ENCODE data around the gene HS3ST3A1. TPM values are rescaled to one million over a fixed set of nuclear protein-coding genes. Genes with fewer than 3 reads are reported as not detected.

The HS3ST3A1 gene
- total RNA-seq, 4 donors from 2014 or later: 1.5 to 20.6 TPM; not detected in 2

DNA sequence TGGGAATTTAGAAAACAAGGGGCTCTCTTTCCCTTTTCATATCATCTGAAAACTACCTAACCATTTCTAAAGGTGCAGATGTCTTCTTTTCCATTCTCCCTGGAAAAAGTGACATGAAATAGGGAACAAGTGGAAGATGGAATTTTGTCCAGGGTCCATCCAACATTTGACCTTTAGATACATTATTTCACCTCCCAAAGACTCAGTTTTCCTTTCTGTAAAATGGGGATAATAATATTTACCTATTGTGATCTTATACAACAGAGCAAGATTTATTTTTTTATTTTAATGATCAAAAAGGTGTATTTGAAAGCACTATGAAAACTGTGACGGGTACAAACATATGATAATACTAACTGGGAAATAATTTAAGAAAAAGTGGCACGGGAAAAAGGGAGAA is 106.3 kb downstream of the HS3ST3A1 start:
- no peak for TF ChIP-seq POLR2A (IDR thresholded peaks at IDR 0.05)
- TF ChIP-seq, protein P1, sequence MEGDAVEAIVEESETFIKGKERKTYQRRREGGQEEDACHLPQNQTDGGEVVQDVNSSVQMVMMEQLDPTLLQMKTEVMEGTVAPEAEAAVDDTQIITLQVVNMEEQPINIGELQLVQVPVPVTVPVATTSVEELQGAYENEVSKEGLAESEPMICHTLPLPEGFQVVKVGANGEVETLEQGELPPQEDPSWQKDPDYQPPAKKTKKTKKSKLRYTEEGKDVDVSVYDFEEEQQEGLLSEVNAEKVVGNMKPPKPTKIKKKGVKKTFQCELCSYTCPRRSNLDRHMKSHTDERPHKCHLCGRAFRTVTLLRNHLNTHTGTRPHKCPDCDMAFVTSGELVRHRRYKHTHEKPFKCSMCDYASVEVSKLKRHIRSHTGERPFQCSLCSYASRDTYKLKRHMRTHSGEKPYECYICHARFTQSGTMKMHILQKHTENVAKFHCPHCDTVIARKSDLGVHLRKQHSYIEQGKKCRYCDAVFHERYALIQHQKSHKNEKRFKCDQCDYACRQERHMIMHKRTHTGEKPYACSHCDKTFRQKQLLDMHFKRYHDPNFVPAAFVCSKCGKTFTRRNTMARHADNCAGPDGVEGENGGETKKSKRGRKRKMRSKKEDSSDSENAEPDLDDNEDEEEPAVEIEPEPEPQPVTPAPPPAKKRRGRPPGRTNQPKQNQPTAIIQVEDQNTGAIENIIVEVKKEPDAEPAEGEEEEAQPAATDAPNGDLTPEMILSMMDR (IDR thresholded peaks at IDR 0.05): no peak
- Histone ChIP-seq H3K4me1 (no peaks in the 10 kb centered on the region), H3K36me3 (no peaks in the 10 kb centered on the region), H3K4me3 (no peak overlapping the region), H3K27me3 (no peaks in the 10 kb centered on the region), H3K27ac (no peak overlapping the region), H3K9me3 (no peaks in the 10 kb centered on the region)
- DNase-seq: no peak

DNA sequence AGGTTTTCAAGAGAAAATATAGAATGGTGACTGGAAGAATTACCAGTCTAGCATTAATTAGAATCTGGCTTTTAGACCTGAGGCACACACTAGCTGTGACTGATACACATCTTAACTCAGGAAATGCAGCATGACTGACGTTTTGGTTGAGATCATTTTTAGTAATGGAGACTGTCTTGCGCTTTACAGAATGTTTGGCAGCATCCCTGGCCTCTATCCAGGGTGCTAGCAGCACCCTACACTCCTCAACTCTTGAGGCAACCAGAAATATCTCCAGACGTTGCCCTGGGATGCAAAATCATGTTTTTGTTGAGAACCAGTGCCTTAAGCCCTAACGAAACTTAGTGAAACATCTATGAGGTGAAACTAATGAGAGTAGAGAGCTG is 109.0 kb downstream of the HS3ST3A1 start:
- no peak for DNase-seq
- TF ChIP-seq, protein P1 (IDR thresholded peaks at IDR 0.05): no peak
- TF ChIP-seq POLR2A (IDR thresholded peaks at IDR 0.05): no peak
- Histone ChIP-seq H3K36me3 (no peaks in the 10 kb centered on the region), H3K27ac (no peak overlapping the region), H3K4me3 (no peak overlapping the region), H3K27me3 (no peaks in the 10 kb centered on the region), H3K4me1 (no peaks in the 10 kb centered on the region), H3K9me3 (no peaks in the 10 kb centered on the region)

DNA sequence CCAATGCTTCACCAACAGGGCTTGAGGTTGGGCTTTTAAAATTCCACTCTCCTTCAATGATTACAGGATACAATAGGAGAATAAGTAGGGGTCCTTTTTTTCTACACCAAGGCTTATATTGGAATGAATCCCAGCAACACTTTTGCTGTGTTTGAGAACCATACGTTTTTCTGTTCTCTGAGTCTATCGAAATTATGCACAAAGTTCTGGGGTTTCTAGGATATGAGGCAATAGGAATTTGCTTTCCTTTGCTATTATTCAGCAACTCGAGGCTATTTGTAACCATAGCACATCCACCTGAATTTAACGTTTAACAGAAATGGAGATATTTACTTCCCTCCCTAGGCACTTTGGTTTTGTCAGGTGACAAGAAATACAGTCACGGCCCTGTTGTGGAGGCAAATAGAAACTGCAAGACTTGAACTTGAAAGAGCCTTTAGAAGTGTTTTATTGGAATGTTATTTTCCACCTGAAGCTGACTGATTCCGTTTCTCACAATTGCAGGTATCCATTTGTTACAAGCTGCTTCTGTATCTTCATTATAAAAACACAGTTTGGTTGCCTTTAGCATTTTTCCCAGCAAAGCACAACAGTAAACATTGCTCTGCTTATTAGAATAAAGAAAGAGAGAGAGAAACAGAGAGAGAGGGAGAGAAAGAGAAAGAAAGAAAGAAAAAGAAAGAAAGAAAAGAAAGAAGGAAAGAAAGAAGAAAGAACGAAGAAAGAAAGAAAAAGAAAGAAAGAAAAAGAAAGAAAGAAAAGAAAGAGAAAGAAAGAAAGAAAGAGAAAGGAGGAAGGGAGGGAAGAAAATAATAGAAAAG is 109.6 kb downstream of the HS3ST3A1 start:
- no peak overlapping the region for H3K4me3 ChIP-seq
- no peak for DNase-seq
- H3K9me3 ChIP-seq: no peaks in the 10 kb centered on the region
- no peaks in the 10 kb centered on the region for H3K4me1 ChIP-seq
- TF ChIP-seq, protein P1 (IDR thresholded peaks at IDR 0.05): no peak
- no peak for TF ChIP-seq POLR2A (IDR thresholded peaks at IDR 0.05)
- H3K36me3 ChIP-seq: no peaks in the 10 kb centered on the region
- no peaks in the 10 kb centered on the region for H3K27me3 ChIP-seq
- H3K27ac ChIP-seq: no peak overlapping the region

DNA sequence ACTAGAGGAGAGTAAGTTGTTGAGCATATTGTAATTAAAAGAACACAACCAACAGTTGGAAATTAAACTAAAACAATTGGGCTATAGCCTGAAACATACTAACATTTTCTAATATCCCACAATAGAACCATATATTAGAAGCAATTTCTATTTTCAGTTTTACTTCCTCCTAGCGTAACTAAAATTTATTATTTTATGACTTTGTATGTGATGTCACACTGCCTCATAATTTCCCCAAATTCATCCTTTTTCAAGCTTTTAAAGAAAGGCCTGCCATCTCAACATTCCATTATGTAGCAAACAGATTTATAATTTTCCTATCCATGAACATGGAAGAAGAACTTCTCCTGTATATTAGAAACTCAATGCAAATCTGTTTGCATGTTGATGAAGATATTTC is 110.2 kb downstream of the HS3ST3A1 start:
- TF ChIP-seq, protein P1 (IDR thresholded peaks at IDR 0.05): no peak
- no peak for TF ChIP-seq POLR2A (IDR thresholded peaks at IDR 0.05)
- no peaks in the 10 kb centered on the region for H3K36me3 ChIP-seq
- H3K27ac ChIP-seq: no peak overlapping the region
- H3K4me1 ChIP-seq: no peaks in the 10 kb centered on the region
- DNase-seq: no peak
- no peaks in the 10 kb centered on the region for H3K27me3 ChIP-seq
- H3K4me3 ChIP-seq: no peak overlapping the region
- no peaks in the 10 kb centered on the region for H3K9me3 ChIP-seq

DNA sequence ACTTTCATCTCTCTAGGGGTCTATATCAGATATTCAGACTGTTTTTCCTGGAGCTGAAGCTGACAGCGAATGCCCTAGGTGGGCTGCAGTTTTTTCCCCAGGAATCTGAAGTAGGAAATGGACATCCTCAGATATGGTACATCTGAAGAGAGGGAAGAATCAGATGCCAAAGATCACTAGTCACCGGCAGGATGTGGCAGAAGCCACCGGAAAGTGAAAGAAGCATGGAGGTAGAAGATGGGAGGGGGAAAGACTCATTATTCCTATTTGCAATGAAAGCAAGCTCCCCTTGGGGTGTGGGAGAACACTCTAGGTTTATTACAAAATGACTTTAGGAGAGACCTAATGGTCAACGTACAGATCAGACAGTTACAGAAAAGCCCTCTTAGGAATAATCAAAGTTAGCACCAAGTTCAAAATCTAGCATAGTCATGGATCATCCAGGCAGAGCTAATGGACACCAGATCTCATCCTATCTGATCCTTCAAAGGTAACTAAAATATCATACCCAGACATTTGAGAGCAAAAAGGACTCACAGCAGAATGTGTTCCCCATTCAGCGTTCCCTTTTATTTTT is 110.7 kb downstream of the HS3ST3A1 start:
- no peak for DNase-seq
- H3K36me3 ChIP-seq: no peaks in the 10 kb centered on the region
- no peak overlapping the region for H3K4me3 ChIP-seq
- no peaks in the 10 kb centered on the region for H3K27me3 ChIP-seq
- no peaks in the 10 kb centered on the region for H3K4me1 ChIP-seq
- H3K27ac ChIP-seq: no peak overlapping the region
- no peak for TF ChIP-seq POLR2A (IDR thresholded peaks at IDR 0.05)
- TF ChIP-seq, protein P1 (IDR thresholded peaks at IDR 0.05): no peak
- H3K9me3 ChIP-seq: no peaks in the 10 kb centered on the region
